Measurements from ENCODE around the gene ANKRD36. TPM values are rescaled to one million over a fixed set of nuclear protein-coding genes. Genes with fewer than 3 reads are reported as not detected.
"Not testable (repeated sequence)": the region's sequence is repeated elsewhere in the genome, so short reads cannot be mapped to it uniquely, and the experiment has no call there.

The ANKRD36 gene
- 10 to 100 TPM in 8 of 12 donors, 1 to 10 TPM in 3, not detected in 1; 5.8 to 27.8 (median 15.1) TPM for polyA plus RNA-seq (ENCODE audit: insufficient read length in 12 of 12)
- long read RNA-seq, donor 1, partial matches to known transcripts = 25 of 25 reads
- long read RNA-seq, donor 1, other reads (novel, unspliced or antisense) = 0 of 25 reads
- long read RNA-seq, donor 2 = 0 reads
- long read RNA-seq, donor 3 = 0 reads
- long read RNA-seq, donor 4 = 0 reads
- long read RNA-seq, donor 5, partial matches to known transcripts = 13 of 13 reads
- long read RNA-seq, donor 5, other reads (novel, unspliced or antisense) = 0 of 13 reads
- long read RNA-seq, donor 6, partial matches to known transcripts = 6 of 6 reads
- long read RNA-seq, donor 6, other reads (novel, unspliced or antisense) = 0 of 6 reads
- long read RNA-seq, donor 7 = 0 reads
- long read RNA-seq, donor 8, partial matches to known transcripts = 5 of 7 reads
- long read RNA-seq, donor 8, other reads (novel, unspliced or antisense) = 0 of 7 reads
- long read RNA-seq, donor 9, partial matches to known transcripts = 0 of 1 reads
- long read RNA-seq, donor 9, other reads (novel, unspliced or antisense) = 0 of 1 reads
- long read RNA-seq, donor 10, partial matches to known transcripts = 0 of 1 reads
- long read RNA-seq, donor 10, other reads (novel, unspliced or antisense) = 0 of 1 reads
- long read RNA-seq, donor 11 = 0 reads

- peak; percentile 73 for DNase-seq
Measured at GRCh38 chr2:97113050-97113881, at the start of gene ANKRD36. Gene ANKRD36, plus strand, starts transcription at chr2:97113153. Its CDS starts 587 bp downstream, at chr2:97113740.

GRCh38 chr2:97066030-97066429 lies 46.9 kb upstream of the ANKRD36 start:
- DNase-seq = not testable (repeated sequence)

GRCh38 chr2:97067279-97068004 lies 45.5 kb upstream of the ANKRD36 start:
- DNase-seq = no peak

GRCh38 chr2:97068074-97068473 lies 44.9 kb upstream of the ANKRD36 start:
- DNase-seq = no peak

GRCh38 chr2:97068722-97069121 lies 44.2 kb upstream of the ANKRD36 start:
- not testable (repeated sequence) for DNase-seq

GRCh38 chr2:97070915-97071314 lies 42.0 kb upstream of the ANKRD36 start:
- not testable (repeated sequence) for DNase-seq

GRCh38 chr2:97077213-97077612 lies 35.7 kb upstream of the ANKRD36 start:
- DNase-seq = not testable (repeated sequence)

GRCh38 chr2:97080855-97081254 lies 32.1 kb upstream of the ANKRD36 start:
- DNase-seq = not testable (repeated sequence)

- not testable (repeated sequence) for DNase-seq
Measured at GRCh38 chr2:97082206-97082605, 30.7 kb upstream of the ANKRD36 start.

- not testable (repeated sequence) for DNase-seq
Measured at GRCh38 chr2:97083516-97083915, 29.4 kb upstream of the ANKRD36 start.

- DNase-seq = not testable (repeated sequence)
Measured at GRCh38 chr2:97085093-97085492, 27.9 kb upstream of the ANKRD36 start.

GRCh38 chr2:97088706-97089105 lies 24.2 kb upstream of the ANKRD36 start:
- not testable (repeated sequence) for DNase-seq

GRCh38 chr2:97092946-97093345 lies 20.0 kb upstream of the ANKRD36 start:
- not testable (repeated sequence) for DNase-seq

GRCh38 chr2:97093983-97094771 lies 18.8 kb upstream of the ANKRD36 start:
- DNase-seq = not testable (repeated sequence)

GRCh38 chr2:97094772-97095611 lies 18.0 kb upstream of the ANKRD36 start, which contains the start of gene FAHD2B:
Gene FAHD2B, minus strand, starts transcription at chr2:97094882. Its CDS starts 3,176 bp downstream, at chr2:97091706.
- DNase-seq = peak; percentile 42

- DNase-seq = no peak
Measured at GRCh38 chr2:97095661-97096060, 17.3 kb upstream of the ANKRD36 start.

GRCh38 chr2:97098786-97099372 lies 14.1 kb upstream of the ANKRD36 start:
- DNase-seq = not testable (repeated sequence)

GRCh38 chr2:97106878-97107277 lies 6.1 kb upstream of the ANKRD36 start:
- DNase-seq = not testable (repeated sequence)

GRCh38 chr2:97111246-97111645 lies 1.7 kb upstream of the ANKRD36 start:
- not testable (repeated sequence) for DNase-seq

All from muscle of arm (tissue), 14 donors.